ENCODE results near the gene CD74. TPM values are rescaled to one million over a fixed set of nuclear protein-coding genes. Genes with fewer than 3 reads are reported as not detected.

The CD74 gene
- total RNA-seq, 4 donors from 2014 or later, result 118 to 1,231 (median 675) TPM

DNA sequence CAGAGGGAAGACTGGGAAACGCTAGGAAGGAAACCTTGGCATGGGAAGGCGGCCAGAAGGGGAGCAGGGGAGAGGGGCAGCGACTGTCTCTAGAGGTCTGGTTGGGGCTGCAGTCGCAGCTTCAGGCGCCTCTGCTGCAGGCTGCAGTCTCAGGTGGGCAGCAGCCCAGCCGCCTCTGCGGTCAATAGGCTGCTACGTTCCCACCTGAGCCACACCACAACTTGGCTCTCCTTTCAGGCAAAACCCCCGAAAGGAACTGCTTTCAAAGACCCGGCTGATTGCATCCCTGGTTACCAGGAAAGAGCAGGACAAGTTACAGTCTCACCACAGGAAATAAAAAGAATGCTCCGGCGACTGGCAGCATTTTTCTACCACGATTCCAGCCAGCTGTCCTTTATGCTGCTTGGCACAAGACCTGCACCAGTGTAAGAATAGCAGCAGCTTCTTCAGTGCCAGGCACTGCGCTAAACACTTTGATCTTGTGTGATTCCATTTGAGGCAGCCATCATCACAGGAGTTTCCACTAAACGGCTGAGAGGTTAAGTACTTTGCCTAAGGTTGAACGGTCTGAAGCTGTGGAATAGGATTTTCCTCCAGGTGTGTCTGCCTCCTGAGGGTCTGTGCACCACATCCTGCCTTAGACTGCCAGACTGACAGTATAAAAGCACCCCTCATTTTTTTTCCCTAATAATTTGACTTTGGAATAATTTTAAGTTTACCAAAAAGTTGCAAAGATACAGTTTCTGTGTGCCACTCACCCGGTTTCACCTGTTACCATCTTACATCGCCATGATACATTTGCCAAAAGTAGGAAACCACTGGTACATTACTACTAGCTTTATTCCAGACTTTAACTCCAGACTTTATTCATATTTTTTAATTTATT is 29.3 kb upstream of the CD74 start:
- Histone ChIP-seq H3K36me3 (no peaks in the 10 kb centered on the region), H3K27ac (no peak overlapping the region)

DNA sequence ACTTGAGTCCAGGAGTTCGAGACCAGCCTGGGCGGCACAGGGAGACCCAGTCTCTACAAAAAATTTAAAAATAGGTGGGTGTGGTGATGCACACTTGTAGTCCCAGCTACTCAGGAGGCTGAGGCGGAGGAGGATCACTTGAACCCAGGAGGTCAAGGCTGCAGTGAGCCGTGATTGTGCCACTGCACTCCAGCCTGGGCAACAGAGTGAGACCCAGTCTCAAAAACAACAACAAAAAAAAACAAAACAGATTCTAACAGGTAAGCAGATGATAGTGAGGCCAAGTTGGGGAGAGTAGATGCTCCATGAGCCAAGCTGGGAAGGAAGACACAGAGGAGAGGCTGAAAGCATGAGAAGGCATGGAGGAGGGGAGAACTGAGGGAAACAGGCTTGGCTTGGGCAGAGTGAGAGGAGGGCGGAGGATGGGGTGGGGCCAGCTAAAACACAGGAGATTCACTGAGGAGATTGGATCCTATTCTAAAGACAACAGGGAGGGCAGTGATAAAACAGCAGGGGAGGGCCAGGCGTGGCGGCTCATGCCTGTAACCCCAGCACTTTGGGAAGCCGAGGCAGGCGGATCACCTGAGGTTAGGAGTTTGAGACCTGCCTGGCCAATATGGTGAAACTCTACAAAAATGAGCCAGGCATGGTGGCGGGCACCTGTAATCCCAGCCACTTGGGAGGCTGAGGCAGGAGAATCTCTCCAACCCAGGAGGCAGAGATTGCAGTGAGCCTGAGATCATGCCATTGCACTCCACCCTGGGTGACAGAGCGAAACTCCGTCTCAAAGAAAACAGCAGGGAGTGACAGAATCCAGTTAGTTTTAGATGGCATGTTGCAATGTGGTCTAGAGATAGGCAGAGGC is 28.5 kb upstream of the CD74 start:
- intact Hi-C loops (cut with DNase I; ENCODE audit: low total_unique reads), result no loop called here
- no peaks in the 10 kb centered on the region for H3K27me3 ChIP-seq
- no peak overlapping the region for H3K4me3 ChIP-seq
- TF ChIP-seq, protein P1, sequence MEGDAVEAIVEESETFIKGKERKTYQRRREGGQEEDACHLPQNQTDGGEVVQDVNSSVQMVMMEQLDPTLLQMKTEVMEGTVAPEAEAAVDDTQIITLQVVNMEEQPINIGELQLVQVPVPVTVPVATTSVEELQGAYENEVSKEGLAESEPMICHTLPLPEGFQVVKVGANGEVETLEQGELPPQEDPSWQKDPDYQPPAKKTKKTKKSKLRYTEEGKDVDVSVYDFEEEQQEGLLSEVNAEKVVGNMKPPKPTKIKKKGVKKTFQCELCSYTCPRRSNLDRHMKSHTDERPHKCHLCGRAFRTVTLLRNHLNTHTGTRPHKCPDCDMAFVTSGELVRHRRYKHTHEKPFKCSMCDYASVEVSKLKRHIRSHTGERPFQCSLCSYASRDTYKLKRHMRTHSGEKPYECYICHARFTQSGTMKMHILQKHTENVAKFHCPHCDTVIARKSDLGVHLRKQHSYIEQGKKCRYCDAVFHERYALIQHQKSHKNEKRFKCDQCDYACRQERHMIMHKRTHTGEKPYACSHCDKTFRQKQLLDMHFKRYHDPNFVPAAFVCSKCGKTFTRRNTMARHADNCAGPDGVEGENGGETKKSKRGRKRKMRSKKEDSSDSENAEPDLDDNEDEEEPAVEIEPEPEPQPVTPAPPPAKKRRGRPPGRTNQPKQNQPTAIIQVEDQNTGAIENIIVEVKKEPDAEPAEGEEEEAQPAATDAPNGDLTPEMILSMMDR (IDR thresholded peaks at IDR 0.05), result no peak
- no peak for TF ChIP-seq POLR2A (IDR thresholded peaks at IDR 0.05)
- no peaks in the 10 kb centered on the region for H3K9me3 ChIP-seq
- DNase-seq, result no peak
- H3K27ac ChIP-seq, result no peak overlapping the region
- H3K36me3 ChIP-seq, result no peaks in the 10 kb centered on the region
- no peaks in the 10 kb centered on the region for H3K4me1 ChIP-seq

More for the DNA sequence above, 29.3 kb upstream of the CD74 start:
- intact Hi-C loops (cut with DNase I; ENCODE audit: low total_unique reads), result no loop called here
- DNase-seq, result no peak
- Histone ChIP-seq H3K4me3 (no peak overlapping the region), H3K9me3 (no peaks in the 10 kb centered on the region), H3K4me1 (no peaks in the 10 kb centered on the region), H3K27me3 (no peaks in the 10 kb centered on the region)
- TF ChIP-seq, protein P1 (IDR thresholded peaks at IDR 0.05), result no peak
- no peak for TF ChIP-seq POLR2A (IDR thresholded peaks at IDR 0.05)

DNA sequence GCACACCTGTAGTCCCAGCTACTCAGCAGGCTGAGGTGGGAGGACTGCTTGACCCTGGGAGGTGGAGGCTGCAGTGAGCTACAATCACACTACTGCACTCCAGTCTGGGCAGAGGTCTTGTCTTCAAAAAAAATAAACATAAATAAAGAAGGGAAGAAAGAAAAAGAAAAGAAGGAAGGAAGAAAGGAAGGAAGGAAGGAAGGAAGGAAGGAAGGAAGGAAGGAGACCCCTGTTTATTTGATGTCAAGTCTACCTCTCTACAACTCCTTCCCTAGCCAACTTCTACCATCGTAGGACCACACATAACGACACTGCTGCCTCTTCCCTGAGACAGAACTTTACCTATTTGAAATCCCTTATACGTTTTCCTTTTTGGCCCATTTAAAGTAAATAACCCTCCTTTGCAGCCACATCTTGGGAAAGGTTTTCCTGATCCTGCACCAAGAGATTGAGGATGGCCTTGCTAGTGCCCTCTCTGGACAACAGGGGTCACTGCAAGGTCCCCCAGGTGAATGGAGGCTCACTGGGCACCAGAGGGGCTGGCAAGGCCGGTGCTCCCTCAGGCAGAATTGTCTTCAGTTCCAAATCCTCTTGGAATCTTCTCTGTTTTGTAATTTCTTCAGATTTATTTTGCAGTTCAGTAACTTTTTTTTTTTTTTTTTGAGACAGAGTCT is 26.3 kb upstream of the CD74 start:
- H3K27ac ChIP-seq, result no peak overlapping the region
- no peak for TF ChIP-seq POLR2A (IDR thresholded peaks at IDR 0.05)
- TF ChIP-seq, protein P1 (IDR thresholded peaks at IDR 0.05), result peak in 3 of 4 experiments; percentile 14 to 41 (median 22)
- intact Hi-C loops (cut with DNase I; ENCODE audit: low total_unique reads), result no loop called here
- no peak overlapping the region for H3K4me3 ChIP-seq
- no peaks in the 10 kb centered on the region for H3K4me1 ChIP-seq
- H3K27me3 ChIP-seq, result no peaks in the 10 kb centered on the region
- H3K36me3 ChIP-seq, result no peaks in the 10 kb centered on the region
- no peaks in the 10 kb centered on the region for H3K9me3 ChIP-seq
- no peak for DNase-seq

DNA sequence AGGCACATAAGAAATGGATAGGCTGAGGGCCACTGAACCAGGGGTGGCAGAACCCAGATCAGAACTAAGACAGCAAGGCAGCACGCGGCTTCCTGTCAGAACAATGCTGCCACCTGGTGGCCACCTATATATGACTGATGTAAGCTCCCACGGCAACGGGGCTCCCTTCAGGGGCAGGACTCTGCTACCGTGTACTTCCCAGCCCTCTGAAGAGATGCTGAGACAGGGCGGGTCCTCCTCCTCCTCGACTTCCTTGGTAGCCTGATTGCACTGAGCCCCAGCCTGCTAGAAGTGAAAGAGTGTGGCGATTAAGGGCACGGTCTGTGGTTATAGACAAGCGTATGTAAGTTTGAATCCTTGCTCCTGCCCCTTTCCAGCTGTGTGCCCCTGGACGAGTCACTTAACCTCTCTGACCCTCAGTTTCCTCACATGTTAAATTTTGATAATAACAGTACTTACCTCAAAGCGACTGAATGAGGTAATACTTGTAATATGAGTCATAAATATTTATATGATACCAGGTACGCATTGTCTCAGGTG is 23.5 kb upstream of the CD74 start:
- H3K4me1 ChIP-seq, result no peaks in the 10 kb centered on the region

More for the DNA sequence above, 23.5 kb upstream of the CD74 start:
- intact Hi-C loops (cut with DNase I; ENCODE audit: low total_unique reads), result no loop called here
- Histone ChIP-seq H3K4me3 (no peak overlapping the region), H3K36me3 (no peaks in the 10 kb centered on the region), H3K27ac (no peak overlapping the region), H3K9me3 (no peaks in the 10 kb centered on the region), H3K27me3 (no peaks in the 10 kb centered on the region)
- peak; percentile 84 to 92 for DNase-seq
- TF ChIP-seq POLR2A (IDR thresholded peaks at IDR 0.05), result no peak
- TF ChIP-seq, protein P1 (IDR thresholded peaks at IDR 0.05), result peak; percentile 83 to 91 (median 86)

Data from uterus (tissue), 4 donors.